ENCODE data around the gene MGAT5.

Gene MGAT5

DNA sequence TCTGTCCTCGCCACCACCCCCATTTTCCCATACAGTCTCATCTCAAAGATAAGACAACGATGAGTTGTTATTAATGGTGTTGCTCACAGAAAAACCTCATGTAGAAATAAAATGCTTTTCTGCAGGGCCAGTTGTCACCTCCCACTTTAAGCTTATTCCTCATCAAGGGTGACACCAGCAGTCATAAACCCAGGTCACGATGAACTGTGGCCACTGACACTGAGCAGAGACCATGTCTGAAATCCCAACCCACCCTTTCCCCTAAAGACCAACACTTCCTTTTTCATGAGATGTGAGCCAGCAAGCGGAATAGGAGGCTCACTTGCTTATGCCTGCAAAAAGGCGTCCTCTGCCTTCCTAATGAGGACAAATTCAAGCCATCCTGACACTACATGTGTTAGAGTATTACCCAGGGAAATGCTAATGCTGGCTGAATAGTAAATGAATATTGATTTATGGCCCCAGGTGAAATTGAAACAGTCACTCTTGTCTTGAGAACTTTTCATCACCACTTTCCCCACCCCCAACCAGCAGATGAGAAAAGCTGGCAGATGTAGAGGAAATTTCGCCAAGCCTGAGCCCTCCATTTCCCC, 228.4 kb downstream of the MGAT5 start:
- no peak for DNase-seq

DNA sequence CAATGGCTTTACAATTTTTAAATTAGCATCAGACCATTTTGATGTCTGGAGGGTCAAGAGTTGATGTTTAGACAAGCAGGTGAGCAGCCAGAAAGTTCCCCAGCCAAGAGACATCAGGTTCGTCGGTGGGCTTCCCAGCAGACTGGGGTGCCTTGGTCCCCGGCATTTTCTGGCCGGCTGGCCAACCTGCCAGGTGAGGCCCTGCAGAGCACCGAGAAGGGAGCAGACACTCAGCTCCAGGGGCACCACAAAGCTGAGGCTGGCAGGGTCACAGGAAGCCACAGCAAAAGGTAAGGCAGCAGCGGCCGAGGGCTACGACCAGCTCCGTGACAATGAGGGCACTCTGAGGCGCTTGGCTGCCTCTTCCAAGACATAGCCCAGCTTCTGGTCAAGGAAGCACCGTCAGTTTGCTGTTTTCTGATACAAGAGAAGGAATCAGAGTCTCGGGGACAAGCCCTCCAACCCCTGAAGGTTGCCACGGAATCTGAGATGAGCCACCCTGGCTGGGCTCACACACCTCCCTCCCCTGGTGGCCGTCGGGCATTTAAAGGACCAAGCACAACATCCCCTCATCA, 229.0 kb downstream of the MGAT5 start:
- no peak for DNase-seq

DNA sequence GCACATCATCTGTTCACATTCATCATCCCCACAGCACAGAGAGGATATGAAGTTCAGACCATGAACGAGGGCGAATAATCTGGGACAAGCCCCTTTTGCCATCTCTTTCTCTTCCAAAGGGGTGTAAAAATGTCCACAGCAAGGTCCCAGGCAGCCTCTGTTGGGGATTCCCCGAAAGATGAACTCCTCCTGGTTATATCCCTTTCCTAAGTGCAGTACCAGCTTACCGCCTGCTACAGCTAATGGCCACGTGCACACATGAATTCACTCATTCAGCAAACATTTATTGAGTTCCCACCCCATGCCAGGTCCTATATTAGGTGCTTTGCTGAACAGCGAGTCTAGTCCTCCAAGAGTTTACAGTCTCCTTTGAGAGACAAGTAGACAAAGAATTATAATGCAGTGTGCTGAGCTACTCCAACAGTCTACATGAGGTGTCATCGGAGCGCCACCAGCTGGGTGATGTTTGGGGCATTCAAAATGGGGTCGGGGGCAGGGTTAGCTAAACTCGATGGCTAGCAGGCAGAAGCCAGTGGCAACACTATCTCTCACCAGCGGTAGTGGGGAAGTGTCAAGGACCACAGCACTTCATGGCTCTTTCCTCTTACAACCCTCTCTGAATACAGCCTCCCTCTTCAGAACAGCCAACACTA, 236.0 kb downstream of the MGAT5 start:
- no peak for DNase-seq

DNA sequence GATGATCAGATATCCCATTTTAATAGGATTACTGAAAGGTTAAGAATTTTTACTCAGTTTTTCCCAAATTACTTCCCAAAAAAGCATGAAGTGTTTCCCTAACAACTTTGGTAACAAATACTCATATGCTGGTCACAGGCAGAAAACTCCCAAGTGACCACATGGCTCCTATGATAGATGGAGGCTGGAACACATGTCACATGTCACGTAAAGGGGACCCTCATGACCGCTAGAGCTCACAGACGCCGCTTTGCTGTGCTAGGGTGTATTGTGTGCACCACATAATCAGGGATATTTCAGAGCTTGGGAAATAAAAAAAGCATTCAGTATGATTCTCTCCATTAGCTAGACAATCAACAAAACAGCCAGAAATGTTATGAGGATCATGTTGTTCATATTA, 236.7 kb downstream of the MGAT5 start:
- DNase-seq = no peak

DNA sequence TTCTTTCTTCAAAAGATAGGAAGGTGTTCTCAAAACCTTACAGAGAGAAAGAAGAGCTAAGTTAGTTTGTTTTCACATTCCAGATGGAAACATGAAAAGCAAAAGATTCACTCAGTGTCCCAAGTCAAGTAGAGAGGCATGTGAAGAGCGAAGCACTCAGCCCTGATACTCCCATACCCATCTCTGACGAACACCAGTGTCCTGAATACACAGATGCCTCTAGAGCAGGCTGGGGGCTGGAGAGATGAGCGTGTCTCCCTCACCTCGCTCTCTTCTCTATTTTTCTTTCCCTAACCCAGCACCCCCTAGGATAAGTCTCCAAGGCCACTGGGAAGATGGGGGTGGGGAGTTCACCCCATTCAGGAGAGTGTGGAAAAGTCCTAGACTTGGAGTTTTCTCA, 237.2 kb downstream of the MGAT5 start:
- DNase-seq = no peak

DNA sequence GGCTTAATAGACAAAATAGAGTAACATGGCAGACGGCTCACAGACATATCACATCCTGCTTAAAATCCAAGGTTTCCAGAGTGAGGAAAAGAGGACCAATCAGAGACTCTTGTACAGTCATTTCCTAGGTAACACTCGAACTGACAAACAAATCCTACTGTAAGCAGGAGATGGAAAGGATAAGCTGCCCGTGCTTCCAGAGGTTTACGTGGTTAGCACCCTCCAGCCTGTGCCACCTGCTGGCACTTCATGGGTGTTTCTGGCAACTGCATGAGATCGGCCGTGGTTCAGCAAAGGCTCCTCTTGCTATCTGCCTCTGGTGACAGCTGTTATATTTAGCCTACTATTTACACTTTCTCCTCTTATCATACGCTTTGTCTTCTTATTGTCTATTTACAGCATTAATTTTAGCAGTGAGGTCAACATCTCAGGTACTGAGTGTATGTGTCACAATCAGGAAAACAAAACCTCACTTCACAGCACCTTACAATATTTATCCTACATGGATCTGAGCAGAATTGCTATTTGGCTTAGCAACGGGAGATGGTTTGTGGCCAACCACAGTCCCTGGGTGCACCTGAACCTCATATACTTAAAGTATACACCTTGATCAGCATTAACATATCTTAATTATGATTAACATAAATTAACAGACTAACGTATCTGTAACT, 238.0 kb downstream of the MGAT5 start:
- DNase-seq = peak; percentile 92

DNA sequence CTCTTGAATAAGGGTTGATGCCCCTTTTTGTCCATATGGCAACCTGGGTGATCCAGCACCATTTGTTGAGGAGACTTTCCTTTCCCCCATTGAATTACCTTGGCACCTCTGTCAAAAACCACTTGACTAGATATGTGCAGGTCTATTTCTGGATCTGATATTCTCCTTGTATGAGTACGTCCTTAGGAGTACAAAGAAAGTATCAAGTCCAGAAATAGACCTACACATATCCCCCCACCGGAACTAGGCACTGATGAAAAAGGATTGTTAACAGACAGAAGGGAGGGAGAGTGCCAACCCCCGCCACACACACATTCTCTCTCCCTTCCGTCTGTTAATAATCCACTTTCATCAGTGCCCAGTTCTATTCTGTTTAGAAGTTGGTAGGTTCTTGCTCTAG, 239.9 kb downstream of the MGAT5 start:
- no peak for DNase-seq

DNA sequence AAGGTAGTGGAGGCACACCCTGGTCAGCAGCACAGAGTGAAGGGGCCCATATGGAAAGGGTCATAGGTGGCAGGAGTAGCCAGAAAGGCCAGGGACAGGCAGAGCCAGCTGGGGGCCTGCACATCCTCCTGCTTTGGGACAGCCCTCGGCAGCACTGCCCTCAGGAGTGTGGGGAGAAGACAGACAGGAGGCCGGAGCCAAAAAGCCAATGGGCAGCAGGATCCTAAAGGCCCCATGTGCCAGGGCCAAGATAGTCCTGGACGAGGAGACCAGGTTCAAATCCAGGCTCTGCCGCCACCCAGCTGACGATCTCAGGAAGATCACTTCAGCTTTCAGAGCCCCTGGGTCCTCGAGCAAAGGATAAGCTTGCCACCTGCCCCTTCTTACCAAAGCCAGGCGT, 244.8 kb downstream of the MGAT5 start:
- no peak for DNase-seq

DNA sequence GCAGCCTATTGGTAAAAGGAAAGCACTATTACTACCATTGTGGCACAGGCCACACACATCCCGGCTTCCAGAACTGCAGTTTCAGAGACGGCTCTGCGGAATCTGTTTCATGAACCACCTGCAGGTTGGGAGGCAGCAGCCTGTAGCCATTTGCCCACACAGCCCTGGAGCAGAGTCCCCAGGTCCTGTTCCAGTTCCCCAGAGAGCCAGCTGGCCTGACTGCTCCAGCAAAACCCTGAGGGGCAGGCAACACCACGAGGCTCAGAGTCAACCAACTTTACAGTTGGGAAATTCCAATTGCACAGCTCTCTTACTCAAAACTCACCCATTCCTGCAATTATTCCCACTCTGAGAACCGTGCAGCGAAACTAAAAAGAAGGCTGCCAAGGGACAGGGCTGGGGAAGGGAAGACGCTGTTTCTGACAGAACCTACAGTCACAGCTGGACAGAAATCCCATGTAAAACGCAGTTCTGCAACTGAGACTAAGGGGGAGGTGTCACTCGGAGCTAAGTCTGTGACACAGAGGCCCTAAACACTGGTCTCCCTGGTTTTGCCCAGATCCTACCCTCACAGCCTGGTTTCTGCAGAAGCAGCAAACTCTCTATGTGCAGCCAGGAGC, 245.5 kb downstream of the MGAT5 start:
- no peak for DNase-seq

DNA sequence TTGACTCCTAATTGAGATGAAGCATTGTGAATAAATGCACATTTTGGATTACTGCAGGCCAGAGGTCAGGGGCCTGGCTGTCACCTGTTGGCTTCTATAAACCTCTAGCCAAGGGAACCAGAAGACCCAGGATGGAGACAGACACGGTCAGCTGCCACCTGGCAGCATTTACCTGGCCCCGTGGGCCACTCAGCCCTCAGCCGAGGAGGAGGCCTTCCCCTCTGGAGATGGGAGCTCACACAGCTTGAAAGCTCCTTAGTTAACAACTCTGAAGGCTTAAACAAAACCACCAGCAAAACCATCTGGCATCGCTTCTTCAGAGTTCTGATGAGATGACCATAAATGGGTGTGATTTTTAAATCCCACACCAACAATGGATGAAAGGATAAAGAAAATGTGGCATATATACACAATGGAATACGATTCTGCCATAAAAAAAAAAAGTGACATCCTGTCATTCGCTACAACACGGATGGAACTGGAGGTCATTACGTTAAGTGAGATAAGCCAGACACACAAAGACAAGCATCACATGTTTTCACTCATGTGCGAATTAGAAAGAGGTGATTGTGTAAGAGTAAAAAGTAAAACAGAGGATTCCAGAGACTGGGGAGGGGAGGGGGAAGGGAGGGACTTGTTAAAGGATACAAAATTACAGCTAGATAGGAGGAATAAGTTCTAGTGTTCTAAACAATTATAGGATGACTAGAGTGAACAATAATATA, 246.5 kb downstream of the MGAT5 start:
- peak; percentile 18 for DNase-seq

DNA sequence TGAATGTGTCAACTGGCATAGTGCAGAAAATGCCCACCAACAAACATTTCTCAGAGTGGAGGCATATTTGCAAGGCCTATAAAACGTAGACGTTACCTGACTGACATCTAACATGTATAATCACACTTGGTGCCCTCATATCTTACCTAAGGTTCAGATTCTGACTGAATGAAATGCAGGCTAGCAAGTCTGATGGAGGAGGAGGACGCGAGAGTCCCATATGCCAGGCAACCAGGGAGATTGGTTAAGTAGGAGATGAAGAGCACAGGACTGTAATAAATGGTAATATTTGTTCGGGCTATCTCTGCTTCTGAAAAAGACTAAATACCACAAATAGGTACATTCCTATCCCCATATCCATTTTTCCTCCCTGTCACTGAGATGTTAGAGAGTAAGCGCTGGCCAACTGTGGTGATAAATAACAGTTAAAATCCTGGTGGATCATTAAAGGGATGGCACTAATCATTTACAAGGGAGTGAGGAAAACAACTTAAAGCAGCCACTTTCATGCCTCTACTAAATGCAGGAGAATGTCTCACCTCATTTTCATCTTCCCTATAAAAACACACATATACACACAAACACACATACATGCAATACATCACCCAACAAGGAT, 247.7 kb downstream of the MGAT5 start:
- no peak for DNase-seq

DNA sequence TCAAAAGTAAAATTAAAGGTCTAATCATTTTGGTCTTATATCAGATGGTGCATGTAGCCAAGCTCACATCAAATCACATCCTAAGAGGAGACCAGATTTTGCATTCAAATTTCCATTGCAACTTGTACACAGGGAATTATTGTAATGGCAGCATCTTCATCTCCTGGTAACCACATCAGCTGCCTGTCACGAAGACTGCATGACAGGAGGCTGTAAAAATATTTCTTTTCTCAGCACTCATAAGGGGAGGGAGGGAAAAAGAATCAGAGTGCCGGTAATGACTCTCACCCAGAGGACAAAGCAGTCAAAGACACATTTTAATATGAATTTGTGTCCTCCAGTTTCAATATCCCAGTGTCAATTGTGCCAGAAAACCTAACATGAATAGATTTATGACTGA, 248.2 kb downstream of the MGAT5 start:
- no peak for DNase-seq
